ENCODE data around the gene SNX30. TPM values are rescaled to one million over a fixed set of nuclear protein-coding genes. Genes with fewer than 3 reads are reported as not detected.

The SNX30 gene
- total and polyA plus RNA-seq, 2 donors (not counting 1 experiment from before 2014, with no cell fraction given), result 3.8 to 20.6 TPM

DNA sequence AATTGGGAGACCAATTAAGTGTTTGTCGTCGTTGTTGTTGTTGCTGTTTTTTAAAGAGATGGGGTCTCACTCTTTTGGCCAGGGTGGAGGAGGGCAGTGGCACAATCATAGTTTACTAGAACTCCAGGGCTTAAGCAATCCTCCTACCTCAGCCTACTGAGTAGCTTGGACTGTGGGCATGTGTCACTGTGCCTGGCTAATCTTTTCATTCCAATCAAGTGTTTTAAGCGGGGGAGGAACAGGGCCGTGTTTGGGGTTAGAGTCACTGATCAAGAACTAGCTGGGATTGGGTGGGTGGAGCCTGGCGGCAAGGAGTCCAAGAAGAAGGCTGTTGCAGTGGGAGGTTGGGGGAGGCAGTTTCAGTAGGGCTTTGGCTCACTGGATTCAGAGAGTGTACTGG is 13.8 kb downstream of the SNX30 start:
- WGBS (ENCODE audit: insufficient coverage), result 95% methylated on average over 5 of the region's 5 CpGs
- H3K9ac ChIP-seq (ENCODE audit: low read length), result no peak overlapping the region
- H3K4me1 ChIP-seq (ENCODE audit: control insufficient read depth in 2 of 2, insufficient read depth in 2 of 2, low read length in 2 of 2), result peaks cover 15 to 16% of the 10 kb centered on the region in 2 donors
- ChIA-PET CTCF (interaction anchor here (2.0 kb wide), 1 partner anchor 28 kb away, joined by 8 read pairs; no protein-coding TSS in a partner anchor), POLR2A (interaction anchor here (0.6 kb wide), 1 partner anchor 10 kb away, joined by 6 read pairs; no protein-coding TSS in a partner anchor)
- no peak overlapping the region for H3K27ac ChIP-seq (ENCODE audit: low read length in 2 of 2)
- no peak overlapping the region for H3K4me2 ChIP-seq (replicated peaks; ENCODE audit: low read depth, low read length, poor library complexity, severe bottlenecking)
- H2AFZ ChIP-seq (ENCODE audit: insufficient read depth, low read depth, low read length, poor library complexity, severe bottlenecking), result no peak overlapping the region
- Mint-ChIP-seq H3K4me3 (no peak overlapping the region), H3K4me1 (peaks cover 37% of the 10 kb centered on the region), H3K27me3 (no peaks in the 10 kb centered on the region), H3K9me3 (ENCODE audit: insufficient read depth) (peaks cover 6% of the 10 kb centered on the region), H3K27ac (no peak overlapping the region)
- peaks cover 0 to 3% of the 10 kb centered on the region in 2 experiments for H3K36me3 ChIP-seq (replicated peaks in 1 of 2; ENCODE audit: control extremely low read depth in 1 of 2, control insufficient read depth in 1 of 2, extremely low read depth in 1 of 2, insufficient read depth in 2 of 2, low read length in 1 of 2)
- intact Hi-C loops (cut with micrococcal nuclease), result no loop called here
- TF ChIP-seq, protein P1, sequence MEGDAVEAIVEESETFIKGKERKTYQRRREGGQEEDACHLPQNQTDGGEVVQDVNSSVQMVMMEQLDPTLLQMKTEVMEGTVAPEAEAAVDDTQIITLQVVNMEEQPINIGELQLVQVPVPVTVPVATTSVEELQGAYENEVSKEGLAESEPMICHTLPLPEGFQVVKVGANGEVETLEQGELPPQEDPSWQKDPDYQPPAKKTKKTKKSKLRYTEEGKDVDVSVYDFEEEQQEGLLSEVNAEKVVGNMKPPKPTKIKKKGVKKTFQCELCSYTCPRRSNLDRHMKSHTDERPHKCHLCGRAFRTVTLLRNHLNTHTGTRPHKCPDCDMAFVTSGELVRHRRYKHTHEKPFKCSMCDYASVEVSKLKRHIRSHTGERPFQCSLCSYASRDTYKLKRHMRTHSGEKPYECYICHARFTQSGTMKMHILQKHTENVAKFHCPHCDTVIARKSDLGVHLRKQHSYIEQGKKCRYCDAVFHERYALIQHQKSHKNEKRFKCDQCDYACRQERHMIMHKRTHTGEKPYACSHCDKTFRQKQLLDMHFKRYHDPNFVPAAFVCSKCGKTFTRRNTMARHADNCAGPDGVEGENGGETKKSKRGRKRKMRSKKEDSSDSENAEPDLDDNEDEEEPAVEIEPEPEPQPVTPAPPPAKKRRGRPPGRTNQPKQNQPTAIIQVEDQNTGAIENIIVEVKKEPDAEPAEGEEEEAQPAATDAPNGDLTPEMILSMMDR (IDR thresholded peaks at IDR 0.05), result no peak
- TF ChIP-seq EZH2 (IDR thresholded peaks at IDR 0.05; ENCODE audit: borderline replicate concordance, insufficient read depth, low read depth, low read length, poor library complexity, severe bottlenecking), result no peak
- peaks cover 0 to 4% (median 1%) of the 10 kb centered on the region in 3 donors for H3K9me3 ChIP-seq (ENCODE audit: control extremely low read depth in 1 of 3, control insufficient read depth in 2 of 3, insufficient read depth in 1 of 3, low read length in 2 of 3)
- no peak overlapping the region for H3K4me3 ChIP-seq (ENCODE audit: control extremely low read depth in 1 of 5, extremely low read depth in 1 of 5, insufficient read depth in 1 of 5, low read depth in 2 of 5, low read length in 4 of 5)
- H4K20me1 ChIP-seq (ENCODE audit: control insufficient read depth, insufficient read depth, low read length, poor library complexity, severe bottlenecking), result peaks cover 13% of the 10 kb centered on the region
- ATAC-seq (ENCODE audit: low read depth) (no peak), DNase-seq (no peak)
- no peaks in the 10 kb centered on the region for H3K27me3 ChIP-seq (replicated peaks in 1 of 4; ENCODE audit: control extremely low read depth in 1 of 4, control insufficient read depth in 3 of 4, insufficient read depth in 4 of 4, low read length in 3 of 4)
- peaks cover 83% of the 10 kb centered on the region for H3K79me2 ChIP-seq (ENCODE audit: control insufficient read depth, insufficient read depth, low read length)

DNA sequence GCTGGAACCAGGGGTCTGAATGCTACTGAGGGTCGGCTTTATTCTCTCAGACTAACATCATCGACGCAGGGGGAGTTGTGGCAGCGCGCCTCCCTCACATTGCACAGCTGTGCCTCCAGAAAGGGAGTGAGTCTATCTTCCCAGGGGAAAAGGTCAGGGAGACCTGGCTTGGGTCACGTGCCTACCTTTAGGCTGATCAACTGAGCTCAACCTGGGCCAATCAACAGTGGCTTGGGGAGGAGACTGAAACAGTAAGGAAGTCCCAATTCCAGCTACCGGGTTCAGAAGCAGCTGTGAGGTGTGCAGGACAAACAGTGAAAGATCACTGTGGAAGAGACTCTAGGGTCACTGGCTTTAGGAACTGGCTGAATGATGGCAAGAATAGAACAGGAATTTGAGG is 14.3 kb downstream of the SNX30 start:
- no peak for ATAC-seq (ENCODE audit: low read depth)

More for the DNA sequence above, 14.3 kb downstream of the SNX30 start:
- DNase-seq, result no peak
- H4K20me1 ChIP-seq (ENCODE audit: control insufficient read depth, insufficient read depth, low read length, poor library complexity, severe bottlenecking), result peaks cover 10% of the 10 kb centered on the region
- no peak overlapping the region for H3K9ac ChIP-seq (ENCODE audit: low read length)
- peaks cover 15% of the 10 kb centered on the region in 2 donors for H3K4me1 ChIP-seq (ENCODE audit: control insufficient read depth in 2 of 2, insufficient read depth in 2 of 2, low read length in 2 of 2)
- WGBS (ENCODE audit: insufficient coverage), result 96% methylated on average over 3 of the region's 7 CpGs
- H3K9me3 ChIP-seq (ENCODE audit: control extremely low read depth in 1 of 3, control insufficient read depth in 2 of 3, insufficient read depth in 1 of 3, low read length in 2 of 3), result peaks cover 0 to 4% (median 1%) of the 10 kb centered on the region in 3 donors
- ChIA-PET CTCF (interaction anchor here (2.0 kb wide), 1 partner anchor 28 kb away, joined by 8 read pairs; no protein-coding TSS in a partner anchor), POLR2A (no interaction called here)
- H3K4me2 ChIP-seq (replicated peaks; ENCODE audit: low read depth, low read length, poor library complexity, severe bottlenecking), result no peak overlapping the region
- H3K79me2 ChIP-seq (ENCODE audit: control insufficient read depth, insufficient read depth, low read length), result peaks cover 83% of the 10 kb centered on the region
- H3K27me3 Mint-ChIP-seq, result no peaks in the 10 kb centered on the region
- H3K4me3 Mint-ChIP-seq, result no peak overlapping the region
- H3K27ac Mint-ChIP-seq, result no peak overlapping the region
- peaks cover 36% of the 10 kb centered on the region for H3K4me1 Mint-ChIP-seq
- no peaks in the 10 kb centered on the region for H3K27me3 ChIP-seq (replicated peaks in 1 of 4; ENCODE audit: control extremely low read depth in 1 of 4, control insufficient read depth in 3 of 4, insufficient read depth in 4 of 4, low read length in 3 of 4)
- no peak overlapping the region for H3K27ac ChIP-seq (ENCODE audit: low read length in 2 of 2)
- H3K9me3 Mint-ChIP-seq (ENCODE audit: insufficient read depth), result peaks cover 6% of the 10 kb centered on the region
- H3K36me3 ChIP-seq (replicated peaks in 1 of 2; ENCODE audit: control extremely low read depth in 1 of 2, control insufficient read depth in 1 of 2, extremely low read depth in 1 of 2, insufficient read depth in 2 of 2, low read length in 1 of 2), result peaks cover 0 to 3% of the 10 kb centered on the region in 2 experiments
- no peak overlapping the region for H3K4me3 ChIP-seq (ENCODE audit: control extremely low read depth in 1 of 5, extremely low read depth in 1 of 5, insufficient read depth in 1 of 5, low read depth in 2 of 5, low read length in 4 of 5)
- no peak overlapping the region for H2AFZ ChIP-seq (ENCODE audit: insufficient read depth, low read depth, low read length, poor library complexity, severe bottlenecking)
- intact Hi-C loops (cut with micrococcal nuclease), result no loop called here
- no peak for TF ChIP-seq EZH2 (IDR thresholded peaks at IDR 0.05; ENCODE audit: borderline replicate concordance, insufficient read depth, low read depth, low read length, poor library complexity, severe bottlenecking)
- TF ChIP-seq, protein P1 (IDR thresholded peaks at IDR 0.05), result no peak

All from B cell (primary cell).